HG02798 (cell line): ENCODE results near the gene C11orf21.
"Not testable (repeated sequence)": the region's sequence is repeated elsewhere in the genome, so short reads cannot be mapped to it uniquely, and the experiment has no call there.

Experiments
- ATAC-seq: cut with Tn5 transposase; IDR thresholded peaks from one replicate; pipeline ENCODE4 v1.9.1; 2021; ENCODE audit warnings: mild to moderate bottlenecking; ENCODE audit not compliant: unreplicated experiment, poor library complexity

Gene C11orf21

DNA sequence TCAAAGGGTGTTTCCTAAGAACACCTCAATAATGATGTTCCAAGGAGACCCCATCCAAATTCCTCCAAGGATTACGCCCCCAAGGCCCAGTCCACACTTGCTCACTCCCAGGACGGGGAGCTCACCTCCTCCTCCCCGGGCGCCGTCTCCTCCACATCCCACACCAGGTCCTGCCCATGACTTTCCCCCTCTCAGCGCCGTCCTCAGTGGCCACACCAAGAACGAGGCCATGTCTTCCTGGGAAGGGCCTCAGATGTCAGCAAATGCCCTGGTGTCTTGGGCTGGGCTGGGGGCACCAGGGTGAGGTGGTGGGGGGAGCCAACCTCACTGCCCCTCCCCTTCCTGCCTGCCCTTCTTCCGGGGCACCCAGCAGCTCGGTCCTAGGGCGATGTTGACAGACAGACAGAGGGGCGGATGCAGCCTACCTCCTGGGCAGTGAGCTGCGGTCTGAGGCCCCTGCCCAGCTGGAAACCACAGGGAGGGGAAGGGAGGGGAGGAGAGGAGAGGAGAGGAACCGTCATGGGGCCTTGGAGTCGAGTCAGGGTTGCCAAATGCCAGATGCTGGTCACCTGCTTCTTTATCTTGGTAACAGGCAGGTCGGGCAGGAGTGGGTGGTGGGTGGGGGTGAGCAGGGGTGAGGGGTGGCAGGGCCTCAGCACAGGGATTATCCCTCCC lies at the start of gene C11orf21, which contains the start of gene TSPAN32:
TSS of gene C11orf21 (minus strand) at position 288 of the 675 bp plus-strand sequence. CDS start at position 178, 110 bp downstream.
TSS of gene TSPAN32 (plus strand) at position 383 of the 675 bp plus-strand sequence. CDS start at position 520, 137 bp downstream.
- ATAC-seq = no peak

DNA sequence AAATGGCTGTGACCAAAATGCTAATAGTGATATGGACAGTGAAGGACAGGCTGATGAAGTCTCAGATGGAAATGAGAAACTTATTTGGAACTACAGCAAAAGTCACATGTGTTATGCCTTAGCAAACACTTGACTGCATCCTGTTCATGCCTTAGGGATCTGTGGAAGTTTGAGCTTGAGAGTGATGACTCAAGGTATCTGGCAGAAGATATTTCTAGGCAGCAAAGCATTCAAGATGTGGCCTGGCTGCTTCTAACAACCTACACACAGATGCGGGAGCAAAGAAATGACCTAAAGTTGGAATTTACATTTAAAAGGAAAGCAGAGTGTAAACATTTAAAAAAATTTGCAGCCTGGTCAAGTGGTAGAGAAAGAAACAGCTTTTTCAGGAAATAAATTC lies 47.3 kb upstream of the C11orf21 start:
- no peak for ATAC-seq

DNA sequence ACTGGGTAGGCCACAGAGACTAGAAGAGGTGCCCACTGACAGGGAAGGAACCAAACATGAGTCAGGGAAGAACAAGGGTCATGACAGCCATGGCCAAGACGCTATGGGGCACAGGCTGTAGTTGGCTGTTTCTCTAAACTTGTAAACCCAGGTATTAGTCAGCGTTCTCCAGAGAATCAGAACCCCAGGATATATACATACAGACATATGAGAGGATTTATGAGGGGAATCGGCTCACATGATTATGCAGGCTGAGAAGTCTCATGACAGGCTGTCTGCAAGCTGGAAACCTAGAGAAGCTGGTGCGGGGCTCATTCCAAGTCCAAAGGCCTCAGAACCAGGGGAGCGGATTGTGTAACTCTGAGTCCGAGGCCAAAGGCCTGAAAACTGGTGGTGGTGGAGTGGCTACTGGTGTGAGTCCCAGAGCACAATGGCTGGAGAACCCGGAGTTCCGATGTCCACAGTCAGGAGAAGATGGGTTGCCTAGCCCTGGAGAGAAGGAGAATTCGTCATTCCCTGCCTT lies 45.7 kb upstream of the C11orf21 start:
- ATAC-seq = no peak

DNA sequence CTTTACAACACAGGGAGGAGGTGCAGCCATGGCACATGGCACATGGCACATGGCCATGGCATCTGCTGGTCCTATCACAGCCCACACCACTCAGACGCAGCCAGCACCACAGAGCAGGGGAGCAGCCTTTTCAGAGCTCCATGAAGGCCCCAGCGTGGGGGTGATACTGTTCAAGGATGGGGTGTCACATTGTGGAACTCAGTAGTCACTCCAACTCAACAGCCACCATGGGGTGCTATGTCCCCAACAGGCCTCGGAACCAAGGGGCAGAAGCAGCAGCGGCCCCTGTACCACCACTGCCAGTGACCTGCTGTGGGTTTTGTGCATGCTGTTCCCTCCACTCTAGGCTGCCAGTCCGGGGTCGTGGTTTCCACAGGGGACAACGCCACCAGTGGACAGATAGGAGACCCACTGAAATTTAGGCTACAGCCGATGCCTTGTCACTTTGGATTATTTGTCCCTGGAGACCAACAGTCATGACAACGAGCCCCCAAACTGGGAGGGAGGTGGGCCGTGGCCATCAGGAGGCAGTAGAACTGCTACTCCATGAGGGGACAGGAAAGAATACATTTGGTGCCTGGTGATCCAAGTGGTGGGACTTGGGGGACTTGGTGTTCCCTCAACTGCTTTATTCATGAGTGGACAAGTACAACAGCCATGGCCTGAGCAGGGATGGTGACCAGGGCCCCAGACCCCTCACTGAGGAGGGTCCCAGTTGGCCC lies 45.0 kb upstream of the C11orf21 start:
- no peak for ATAC-seq

DNA sequence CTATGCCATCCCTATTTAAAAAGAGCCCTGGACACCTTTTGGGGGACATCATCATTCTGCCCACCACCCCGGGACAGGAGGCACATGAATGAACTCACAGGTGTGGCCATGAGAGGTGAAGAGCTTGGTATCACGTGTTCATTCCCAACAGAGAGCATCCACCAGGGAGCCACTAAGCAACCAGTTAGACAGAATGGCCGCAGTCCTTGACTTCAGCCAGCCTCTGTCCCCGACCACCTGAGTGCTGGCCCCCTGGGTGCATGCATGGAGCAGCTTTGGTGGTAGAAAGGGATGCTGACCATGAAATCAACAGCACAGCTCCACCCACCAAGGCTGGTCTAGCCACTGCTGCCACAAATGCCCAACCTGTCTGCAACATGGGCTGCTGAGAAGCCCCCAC lies 44.3 kb upstream of the C11orf21 start:
- ATAC-seq = no peak

DNA sequence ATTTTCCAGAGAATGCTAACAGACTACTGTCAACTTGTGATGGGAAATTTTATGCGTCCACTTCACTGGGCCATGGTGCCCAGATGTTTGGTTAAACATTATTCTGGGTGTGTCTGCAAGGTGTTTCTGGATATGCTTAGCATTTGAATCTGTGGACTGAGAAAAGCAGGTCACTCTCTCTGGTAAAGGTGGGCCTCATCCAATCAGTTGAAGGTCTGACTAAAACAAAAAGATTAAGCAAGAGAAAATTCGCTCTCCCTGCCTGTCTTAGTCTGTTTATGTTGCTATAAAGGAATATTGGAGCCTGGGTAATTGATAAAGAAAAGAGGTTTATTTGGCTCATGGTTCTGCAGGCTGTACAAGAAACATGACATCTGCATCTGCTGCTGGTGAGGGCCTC lies 43.3 kb upstream of the C11orf21 start:
- ATAC-seq = no peak

DNA sequence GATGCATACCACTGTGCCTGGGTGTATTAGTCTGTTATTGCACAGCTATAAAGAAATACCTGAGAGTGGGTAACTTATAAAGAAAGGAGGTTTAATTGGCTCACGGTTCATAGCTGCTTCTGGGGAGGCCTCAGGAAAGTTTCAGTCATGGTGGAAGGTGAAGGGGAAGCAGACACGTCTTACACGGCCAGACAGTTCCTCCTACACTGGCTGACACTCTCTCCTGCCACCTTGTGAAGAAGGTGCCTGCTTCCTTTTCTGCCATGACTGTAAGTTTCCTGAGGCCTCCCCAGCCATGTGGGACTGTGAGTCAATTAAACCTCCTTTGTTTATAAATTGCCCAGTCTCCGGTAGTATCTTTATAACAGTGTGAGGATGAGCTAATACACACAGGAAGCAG lies 41.8 kb upstream of the C11orf21 start:
- ATAC-seq = no peak

DNA sequence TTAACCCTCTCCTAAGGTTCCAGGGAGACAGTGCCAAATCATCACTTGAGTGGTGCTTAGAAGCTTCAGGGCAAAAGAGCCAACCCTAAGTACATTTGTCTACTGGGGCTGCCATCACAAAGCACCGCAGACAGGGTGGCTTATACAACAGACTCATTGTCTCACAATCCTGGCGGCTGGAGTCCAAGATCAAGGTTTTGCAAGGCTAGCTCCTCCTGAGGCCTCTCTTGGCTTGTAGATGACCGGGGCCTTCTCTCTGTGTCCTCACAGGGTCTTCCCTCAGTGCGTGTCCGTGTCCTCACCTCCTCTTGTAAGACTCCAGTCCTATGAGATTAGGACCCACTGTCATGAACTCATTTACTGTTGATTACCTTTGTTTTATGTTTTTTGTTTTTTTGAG lies 41.3 kb upstream of the C11orf21 start:
- no peak for ATAC-seq

DNA sequence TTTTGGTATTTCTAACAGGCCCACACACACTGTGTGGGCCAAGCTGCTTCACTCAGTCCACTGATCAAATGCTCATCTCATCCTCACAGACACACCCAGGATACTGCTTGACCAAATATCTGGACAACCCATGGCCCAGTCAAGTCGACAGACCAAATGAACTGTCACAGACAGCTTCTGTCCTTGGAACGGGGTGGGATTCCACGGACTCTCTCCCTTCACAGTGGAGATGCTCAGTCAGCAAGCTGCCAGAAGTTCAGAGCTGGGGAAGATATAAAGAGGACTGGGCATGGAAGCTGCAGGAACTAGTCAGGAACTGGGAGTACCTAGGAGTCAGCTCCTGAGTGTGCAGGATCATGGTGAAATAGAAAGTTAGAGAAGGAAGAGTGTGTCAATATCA lies 40.8 kb upstream of the C11orf21 start:
- ATAC-seq = no peak

DNA sequence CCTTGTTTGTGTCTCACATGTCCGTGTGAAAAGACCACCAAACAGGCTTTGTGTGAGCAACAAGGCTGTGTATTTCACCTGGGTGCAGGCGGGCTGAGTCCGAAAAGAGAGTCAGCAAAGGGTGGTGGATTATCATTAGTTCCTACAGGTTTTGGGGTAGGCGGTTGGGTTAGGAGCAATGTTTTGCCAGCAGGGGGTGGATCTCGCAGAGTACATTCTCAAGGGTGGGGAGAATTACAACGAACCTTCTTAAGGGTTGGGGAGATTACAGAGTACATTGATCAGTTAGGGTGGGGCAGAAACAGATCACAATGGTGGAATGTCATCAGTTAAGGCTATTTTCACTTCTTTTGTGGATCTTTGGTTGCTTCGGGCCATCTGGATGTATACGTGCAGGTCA lies 37.0 kb upstream of the C11orf21 start:
- not testable (repeated sequence) for ATAC-seq

DNA sequence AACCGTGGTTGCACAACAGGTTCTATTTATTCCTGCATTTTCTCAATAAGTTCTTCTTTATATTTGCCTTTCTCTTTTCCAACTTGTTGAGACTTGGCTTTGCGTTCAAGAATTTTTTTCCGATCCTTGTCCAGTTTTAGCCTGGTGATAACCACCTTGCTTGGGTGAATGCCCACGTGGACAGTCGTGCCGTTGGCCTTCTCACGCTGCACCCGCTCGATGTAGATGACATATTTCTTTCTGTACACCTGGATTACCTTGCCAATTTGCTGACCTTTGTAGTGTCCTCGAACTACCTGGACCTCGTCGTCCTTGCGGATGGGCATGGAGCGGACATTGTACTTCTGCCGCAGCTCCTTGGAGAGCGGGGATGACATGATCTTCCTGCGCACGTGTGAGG lies 33.6 kb upstream of the C11orf21 start:
- ATAC-seq = not testable (repeated sequence)

DNA sequence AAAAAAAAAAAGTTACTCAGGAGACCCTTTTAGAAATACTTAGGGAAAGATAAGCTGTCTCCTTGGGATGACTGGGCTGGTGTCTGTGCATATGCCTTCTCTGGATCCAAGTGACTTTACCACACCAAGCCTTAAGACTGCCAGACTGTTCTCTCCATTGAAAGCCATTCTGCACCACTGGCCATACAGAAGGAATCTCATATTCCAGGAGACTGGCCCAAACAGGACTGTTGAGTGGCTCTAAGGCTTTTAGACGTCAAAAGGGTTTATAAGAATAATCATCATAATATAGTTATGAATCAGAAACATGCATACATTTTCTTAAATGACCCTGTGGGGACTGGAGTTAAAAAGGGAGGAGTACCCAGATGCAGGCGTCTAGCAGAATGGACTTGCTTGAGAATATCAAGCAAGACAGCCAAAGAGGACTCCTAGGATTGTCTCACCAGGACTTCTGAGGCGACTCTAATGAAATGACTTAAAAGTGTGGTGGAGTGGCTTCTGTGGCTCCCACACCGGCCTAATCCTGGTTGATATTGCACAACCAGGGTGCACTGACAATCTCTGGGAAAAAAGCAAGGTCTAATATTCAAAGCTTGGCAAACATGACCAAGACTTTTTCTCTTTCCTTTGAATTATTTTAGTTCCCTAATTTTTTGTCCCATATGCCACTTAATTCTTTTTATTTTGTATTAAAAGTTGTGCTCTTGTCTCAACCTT lies 31.9 kb upstream of the C11orf21 start:
- not testable (repeated sequence) for ATAC-seq

DNA sequence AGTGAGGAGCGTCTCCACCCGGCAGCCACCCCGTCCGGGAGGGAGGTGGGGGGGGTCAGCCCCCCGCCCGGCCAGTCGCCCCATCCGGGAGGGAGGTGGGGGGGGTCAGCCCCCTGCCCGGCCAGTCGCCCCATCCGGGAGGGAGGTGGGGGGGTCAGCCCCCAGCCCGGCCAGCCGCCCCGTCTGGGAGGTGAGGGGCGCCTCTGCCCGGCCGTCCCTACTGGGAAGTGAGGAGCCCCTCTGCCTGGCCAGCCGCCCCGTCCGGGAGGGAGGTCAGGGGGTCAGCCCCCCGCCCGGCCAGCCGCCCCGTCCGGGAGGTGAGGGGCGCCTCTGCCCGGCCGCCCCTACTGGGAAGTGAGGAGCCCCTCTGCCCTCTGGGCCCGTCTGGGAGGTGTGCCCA lies 30.9 kb upstream of the C11orf21 start:
- ATAC-seq = not testable (repeated sequence)

DNA sequence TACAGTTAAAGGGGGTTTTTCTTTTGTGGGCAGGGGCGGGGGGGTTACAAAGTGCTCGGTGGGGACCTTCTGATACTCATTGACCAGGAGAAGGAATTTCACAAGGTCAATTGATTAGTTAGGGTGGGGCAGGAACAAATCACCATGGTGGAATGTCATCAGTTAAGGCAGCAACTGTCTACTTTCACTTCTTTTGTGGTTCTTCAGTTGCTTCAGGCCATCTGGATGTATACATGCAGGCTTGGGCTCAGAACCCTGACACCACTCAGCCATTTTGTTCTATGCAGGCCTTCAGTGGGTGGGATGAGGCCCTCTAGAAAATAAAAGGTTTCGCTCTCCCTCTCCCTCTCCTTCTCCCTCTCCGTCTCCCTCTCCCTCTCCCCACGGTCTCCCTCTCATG lies 29.7 kb upstream of the C11orf21 start:
- ATAC-seq = no peak

DNA sequence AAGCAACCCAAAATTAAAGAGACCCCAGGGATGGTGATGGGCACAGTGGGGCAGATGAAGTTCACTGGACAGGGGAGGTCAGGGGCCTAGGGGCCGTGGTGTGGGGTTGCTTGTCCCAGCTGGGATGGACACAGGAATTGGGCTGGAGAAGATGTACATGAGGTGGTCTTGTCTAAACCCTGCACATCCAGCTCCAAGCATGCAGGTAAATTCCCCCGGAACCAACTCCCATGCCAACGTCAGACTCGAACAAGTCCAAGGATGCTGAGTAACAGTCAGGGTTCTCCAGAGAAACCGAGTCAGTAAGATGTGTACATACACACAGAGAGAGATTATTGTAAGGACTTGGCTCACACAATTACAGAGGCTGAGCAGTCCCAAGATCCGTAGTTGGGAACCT lies 29.0 kb upstream of the C11orf21 start:
- ATAC-seq = no peak

DNA sequence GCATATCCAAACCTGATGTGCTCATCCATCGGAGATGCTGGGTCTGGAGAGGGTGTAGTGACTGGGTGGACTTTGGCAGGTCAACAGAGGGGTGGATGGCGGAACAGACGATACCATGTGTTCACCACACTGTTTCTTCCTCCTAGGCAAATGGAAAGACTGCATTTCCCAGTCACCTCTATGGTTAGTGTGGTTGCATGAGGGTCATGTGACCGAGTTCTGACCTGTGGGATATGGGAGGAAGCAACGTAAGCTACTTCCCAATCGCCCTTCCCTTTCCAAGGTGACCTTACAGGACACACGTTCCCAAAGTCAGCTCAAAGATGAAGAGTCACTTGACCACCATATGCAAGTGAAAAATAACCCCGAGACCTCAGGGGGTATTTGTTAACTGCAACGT lies 27.8 kb upstream of the C11orf21 start:
- ATAC-seq = no peak

DNA sequence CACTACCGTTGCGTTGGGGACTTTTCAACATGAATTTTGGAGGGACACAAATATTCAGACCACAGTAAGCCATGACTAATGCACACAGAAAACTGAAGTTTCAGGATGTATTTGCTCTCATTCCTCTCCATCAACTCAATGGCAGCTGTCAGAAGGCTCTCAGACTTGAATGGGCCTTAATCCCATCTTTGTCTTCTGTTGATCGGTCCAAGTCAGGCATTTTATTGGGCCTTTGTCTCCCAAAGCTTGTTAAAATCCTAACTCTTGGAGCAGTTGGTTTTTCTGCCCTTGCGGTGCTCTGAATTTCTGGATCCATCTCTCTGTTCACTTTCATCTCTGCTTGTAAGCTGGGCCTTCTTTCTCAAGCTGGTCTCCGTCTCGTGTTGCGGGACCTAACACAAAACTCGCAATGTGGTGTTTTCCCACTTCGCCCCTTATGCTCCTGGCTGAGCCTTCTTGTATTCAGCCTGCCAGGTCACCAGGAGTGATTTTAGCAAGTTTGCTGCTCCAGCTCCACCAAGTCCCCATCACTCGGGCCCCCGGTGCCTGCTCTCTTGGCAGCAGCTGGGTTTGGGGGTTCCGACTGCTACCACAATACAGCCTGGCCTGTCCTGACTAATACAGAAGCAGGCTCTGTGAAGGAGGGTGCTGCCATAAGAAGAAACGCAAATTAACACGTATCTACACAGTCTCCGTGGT lies 27.1 kb upstream of the C11orf21 start:
- ATAC-seq = no peak

DNA sequence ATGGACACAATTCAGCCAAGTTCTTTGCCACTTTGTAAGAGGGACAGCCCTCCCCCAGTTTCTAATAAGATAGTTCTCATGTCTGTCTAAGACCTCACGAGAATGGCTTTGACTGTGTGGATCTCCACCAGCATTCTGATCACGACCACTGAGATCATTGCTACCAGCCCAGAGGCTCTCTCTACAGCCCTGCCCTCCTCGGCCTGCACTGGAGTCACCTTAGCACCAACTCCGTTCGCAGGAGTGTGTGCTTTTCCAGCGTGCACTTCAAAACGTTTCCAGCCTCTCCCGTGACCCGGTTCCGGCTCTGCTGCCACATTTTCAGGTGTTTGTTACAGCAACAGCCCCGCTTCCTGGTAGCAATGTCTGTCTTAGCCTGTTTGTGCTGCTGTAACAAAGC lies 26.3 kb upstream of the C11orf21 start:
- ATAC-seq = no peak

DNA sequence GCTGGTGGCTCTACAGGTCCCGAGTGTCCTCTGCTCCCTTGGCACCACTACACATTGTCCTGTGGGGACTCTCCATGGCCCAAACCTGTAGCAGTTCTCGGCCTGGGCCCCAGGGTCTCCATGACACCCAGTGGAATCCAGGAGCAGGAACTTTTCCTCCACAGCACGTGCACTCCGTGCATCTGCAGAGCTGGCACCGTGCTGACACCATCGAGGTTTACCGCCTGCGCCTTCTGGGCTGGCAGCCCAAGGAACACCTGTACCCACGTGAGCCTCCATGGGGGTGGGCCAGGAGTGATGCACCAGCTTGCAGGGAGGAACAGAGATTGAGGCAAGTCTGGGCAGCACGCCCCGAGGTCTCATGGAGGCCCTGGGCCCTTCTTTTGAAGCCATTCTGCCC lies 25.3 kb upstream of the C11orf21 start:
- no peak for ATAC-seq

DNA sequence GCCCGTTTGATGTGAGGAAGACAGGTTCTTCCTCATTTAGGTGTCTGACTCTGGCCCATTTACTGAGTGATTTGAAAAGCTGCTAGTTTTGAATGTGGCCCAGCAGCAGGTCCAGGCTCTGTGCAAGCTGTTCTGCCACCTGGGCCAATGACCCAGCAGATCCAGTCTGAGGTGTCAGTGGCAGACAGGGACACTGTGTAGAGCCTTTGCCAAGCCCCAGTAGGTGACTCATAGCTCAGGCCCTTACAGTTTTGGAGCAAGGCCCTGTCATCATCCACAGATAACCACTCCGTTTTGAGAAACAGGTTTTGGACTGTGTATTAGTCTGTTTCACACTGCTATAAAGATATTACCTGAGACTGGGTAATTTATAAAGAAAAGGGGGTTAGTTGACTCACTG lies 24.0 kb upstream of the C11orf21 start:
- no peak for ATAC-seq
